IPS DF 6.9 (cell line): ENCODE data around the gene IFNL1.
"Not testable (repeated sequence)": the region's sequence is repeated elsewhere in the genome, so short reads cannot be mapped to it uniquely, and the experiment has no call there.

ENCODE experiments used
- DNase-seq: peaks from one replicate; pipeline ENCODE4 v3.0.0-alpha.2; 2013; ENCODE audit warnings: low read depth, low spot score
- H3K27ac ChIP-seq: one replicate; pipeline ENCODE4 v1.5.1; 2013; ENCODE audit warnings: low read length, control low read depth
- H3K27me3 ChIP-seq: 2 replicates; pipeline ENCODE4 v1.6.1; 2013; ENCODE audit warnings: mild to moderate bottlenecking, low read length; ENCODE audit not compliant: control insufficient read depth, insufficient read depth
- H3K36me3 ChIP-seq: 2 replicates; pipeline ENCODE4 v1.6.1; 2013; ENCODE audit warnings: low read length; ENCODE audit not compliant: control insufficient read depth, insufficient read depth
- H3K4me1 ChIP-seq: 2 replicates; pipeline ENCODE4 v1.6.1; 2013; ENCODE audit warnings: low read length; ENCODE audit not compliant: control insufficient read depth, insufficient read depth
- H3K4me3 ChIP-seq: 2 replicates; pipeline ENCODE4 v1.5.1; 2013; ENCODE audit warnings: mild to moderate bottlenecking, low read length
- H3K9me3 ChIP-seq: 2 replicates; pipeline ENCODE4 v1.6.1; 2013; ENCODE audit warnings: low read length, inconsistent platforms; ENCODE audit not compliant: control insufficient read depth, insufficient read depth
- WGBS: extraction: QIAGEN DNeasy Blood & Tissue Kit; methylation state at CpG from one replicate; pipeline ENCODE4 v1.1.7; 2013; ENCODE audit warnings: mixed read lengths, missing lambda C conversion rate; ENCODE audit not compliant: insufficient read length, insufficient coverage; 5-methylcytosine and 5-hydroxymethylcytosine counted together

IFNL1 gene

GRCh38 chr19:39257227-39257626 is 39.0 kb upstream of the IFNL1 start:
- no peak for DNase-seq
- no peaks in the 10 kb centered on the region for H3K36me3 ChIP-seq
- H3K27ac ChIP-seq, result no peak overlapping the region
- H3K9me3 ChIP-seq, result no peaks in the 10 kb centered on the region
- no CpG with 5 or more reads among the region's 4 CpGs for WGBS
- H3K27me3 ChIP-seq, result peaks cover 4% of the 10 kb centered on the region; the same call in 1 of the 2 replicates
- no peak overlapping the region for H3K4me3 ChIP-seq
- H3K4me1 ChIP-seq, result no peaks in the 10 kb centered on the region

- no peaks in the 10 kb centered on the region for H3K9me3 ChIP-seq
- H3K4me3 ChIP-seq, result no peak overlapping the region
- DNase-seq, result no peak
- no peaks in the 10 kb centered on the region for H3K36me3 ChIP-seq
- peaks cover 32% of the 10 kb centered on the region for H3K27me3 ChIP-seq
- WGBS, result no CpG with 5 or more reads among the region's 3 CpGs
- H3K4me1 ChIP-seq, result peaks cover 2% of the 10 kb centered on the region; the same call in 1 of the 2 replicates
- H3K27ac ChIP-seq, result no peak overlapping the region
Observed at GRCh38 chr19:39261704-39262103, 34.5 kb upstream of the IFNL1 start.

DNA sequence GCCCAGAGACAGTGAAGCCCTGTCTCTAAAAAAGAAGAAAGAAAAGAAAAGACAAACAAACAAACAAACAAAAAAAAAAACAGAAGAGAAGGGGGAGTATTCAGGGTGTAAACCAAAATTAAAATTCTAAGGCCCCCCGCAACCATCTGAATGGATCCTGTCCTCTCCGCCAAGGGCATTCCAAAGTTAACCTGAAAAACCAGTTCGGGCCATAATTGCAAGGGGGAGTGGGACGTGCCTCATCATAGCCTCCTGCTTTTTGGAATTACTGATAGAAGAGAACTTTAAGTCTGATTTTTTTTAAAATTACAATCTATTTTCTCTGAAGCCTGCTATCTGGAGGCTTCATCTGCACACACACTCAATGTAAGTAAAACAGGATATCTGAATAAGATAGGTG is 33.7 kb upstream of the IFNL1 start:
- H3K27me3 ChIP-seq, result peaks cover 32% of the 10 kb centered on the region

GRCh38 chr19:39263912-39264305 is 32.3 kb upstream of the IFNL1 start:
- no peak for DNase-seq
- no CpG with 5 or more reads among the region's 17 CpGs for WGBS
- no peaks in the 10 kb centered on the region for H3K36me3 ChIP-seq
- H3K27me3 ChIP-seq, result peaks cover 32% of the 10 kb centered on the region
- H3K9me3 ChIP-seq, result no peaks in the 10 kb centered on the region
- H3K4me3 ChIP-seq, result no peak overlapping the region
- no peak overlapping the region for H3K27ac ChIP-seq
- peaks cover 2% of the 10 kb centered on the region; the same call in 1 of the 2 replicates for H3K4me1 ChIP-seq

More for the DNA sequence above, 33.7 kb upstream of the IFNL1 start:
- Histone ChIP-seq H3K9me3 (no peaks in the 10 kb centered on the region), H3K4me1 (peaks cover 2% of the 10 kb centered on the region; the same call in 1 of the 2 replicates), H3K4me3 (no peak overlapping the region), H3K27ac (no peak overlapping the region), H3K36me3 (no peaks in the 10 kb centered on the region)
- DNase-seq, result no peak
- no CpG with 5 or more reads among the region's 4 CpGs for WGBS

- Histone ChIP-seq H3K27ac (no peak overlapping the region), H3K9me3 (no peaks in the 10 kb centered on the region), H3K4me1 (peaks cover 2% of the 10 kb centered on the region; the same call in 1 of the 2 replicates), H3K4me3 (peak overlapping the region; percentile 8; the same call in 1 of the 2 replicates), H3K27me3 (peaks cover 32% of the 10 kb centered on the region), H3K36me3 (no peaks in the 10 kb centered on the region)
- no peak for DNase-seq
- no CpG with 5 or more reads among the region's 102 CpGs for WGBS
Observed at GRCh38 chr19:39264306-39265290, 31.6 kb upstream of the IFNL1 start.

- Histone ChIP-seq H3K9me3 (no peaks in the 10 kb centered on the region), H3K36me3 (no peaks in the 10 kb centered on the region), H3K27me3 (peaks cover 32% of the 10 kb centered on the region), H3K4me1 (peaks cover 2% of the 10 kb centered on the region; the same call in 1 of the 2 replicates), H3K4me3 (no peak overlapping the region), H3K27ac (no peak overlapping the region)
- no CpG with 5 or more reads among the region's 39 CpGs for WGBS
- no peak for DNase-seq
Observed at GRCh38 chr19:39265321-39265916, 30.8 kb upstream of the IFNL1 start.

DNA sequence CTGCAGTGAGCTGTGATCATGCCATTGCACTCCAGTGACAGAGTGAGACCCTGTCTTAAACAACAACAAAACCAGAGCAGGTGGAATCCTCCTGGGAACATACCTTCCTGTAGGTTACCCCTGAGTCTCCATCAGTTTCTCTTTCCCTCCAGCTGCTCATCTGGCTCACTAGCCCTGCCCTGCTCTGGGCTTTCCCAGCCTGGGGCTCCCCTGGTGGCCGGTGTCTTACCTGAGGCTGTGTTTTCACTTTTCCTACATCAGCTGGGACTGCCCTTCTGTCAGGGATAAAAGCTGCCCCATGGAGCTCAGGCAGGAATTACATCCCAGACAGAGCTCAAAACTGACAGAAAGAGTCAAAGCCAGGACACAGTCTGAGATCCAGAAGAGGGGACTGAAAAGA is 28.1 kb upstream of the IFNL1 start, which contains the start of gene IFNL2:
TSS of gene IFNL2 (plus strand) at position 312 of the 400 bp plus-strand sequence. CDS start 173 bp downstream, outside the sequence.
- DNase-seq, H3K27ac ChIP-seq, H3K36me3 ChIP-seq, H3K9me3 ChIP-seq, H3K4me3 ChIP-seq, H3K4me1 ChIP-seq: not testable (repeated sequence)
- peaks cover 28% of the 10 kb centered on the region for H3K27me3 ChIP-seq
- WGBS, result no CpG with 5 or more reads among the region's 1 CpG

- not testable (repeated sequence) for H3K4me1 ChIP-seq, H3K9me3 ChIP-seq, H3K4me3 ChIP-seq, H3K36me3 ChIP-seq, DNase-seq, H3K27ac ChIP-seq
- WGBS, result no CpG with 5 or more reads among the region's 10 CpGs
- H3K27me3 ChIP-seq, result peaks cover 22% of the 10 kb centered on the region
Observed at GRCh38 chr19:39268531-39269223, 27.5 kb upstream of the IFNL1 start.

DNA sequence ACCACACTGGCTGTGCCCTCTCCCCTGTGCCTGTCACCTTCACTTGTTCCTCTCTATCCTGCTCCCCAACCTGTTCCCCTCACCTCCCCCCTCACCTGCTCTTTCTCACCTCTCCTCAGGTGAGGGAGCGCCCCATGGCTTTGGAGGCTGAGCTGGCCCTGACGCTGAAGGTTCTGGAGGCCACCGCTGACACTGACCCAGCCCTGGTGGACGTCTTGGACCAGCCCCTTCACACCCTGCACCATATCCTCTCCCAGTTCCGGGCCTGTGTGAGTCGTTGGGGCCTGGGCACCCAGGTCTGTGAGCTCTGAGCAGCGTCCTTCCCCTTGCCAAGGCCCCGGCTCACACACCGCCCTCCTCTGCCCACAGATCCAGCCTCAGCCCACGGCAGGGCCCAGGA is 26.8 kb upstream of the IFNL1 start:
- no CpG with 5 or more reads among the region's 10 CpGs for WGBS

More for the DNA sequence above, 26.8 kb upstream of the IFNL1 start:
- H3K9me3 ChIP-seq, DNase-seq, H3K4me3 ChIP-seq, H3K27ac ChIP-seq, H3K4me1 ChIP-seq, H3K36me3 ChIP-seq: not testable (repeated sequence)
- H3K27me3 ChIP-seq, result peaks cover 15% of the 10 kb centered on the region
